GM12878 (cell line): Measurements from ENCODE around the gene OOSP4B. TPM values are rescaled to one million over a fixed set of nuclear protein-coding genes. Genes with fewer than 3 reads are reported as not detected.

Experiments
- ATAC-seq: fragments of 200-7000 bp; cut with Tn5 transposase; 3 replicates; pipeline ENCODE4 v1.9.1; 2020; ENCODE audit warnings: mild to moderate bottlenecking, moderate library complexity
- BruUV-seq: library from RNA; stranded (reverse); fragments of 400-500 nt; replicated peaks from 2 replicates; lab custom pipeline; 2021; lab: Mats Ljungman, UMichigan
- CTCF ChIA-PET: fragments of 300-600 bp; sonication (Branson Sonifier 250); formaldehyde crosslinking; extraction: SDS; loops from one replicate; lab custom pipeline; 2021; ENCODE audit warnings: inconsistent platforms; lab: Yijun Ruan, JAX
- POLR2A ChIA-PET: fragments of 350-600 bp; formaldehyde crosslinking; extraction: SDS; loops from one replicate; lab custom pipeline; 2021; ENCODE audit warnings: inconsistent platforms; lab: Charles Lee
- RAD21 ChIA-PET: fragments of 300-600 bp; sonication (Branson Sonifier 250); formaldehyde crosslinking; loops from one replicate; lab custom pipeline; 2023; ENCODE audit warnings: antibody characterized with exemption; ENCODE audit not compliant: unreplicated experiment; lab: Charles Lee
- SMC1A ChIA-PET: fragments of 300-600 bp; sonication (Branson Sonifier 250); formaldehyde crosslinking; loops from one replicate; lab custom pipeline; 2023; ENCODE audit not compliant: unreplicated experiment, uncharacterized antibody; lab: Charles Lee
- DNase-seq: peaks from one replicate; pipeline ENCODE4 v3.0.0-alpha.2; 2011; ENCODE audit warnings: low read depth, low spot score
- FAIRE-seq: peaks from 3 replicates; lab custom pipeline; 2011; peaks lifted over from hg19 to GRCh38; lab: Jason Lieb, UNC
- H2AFZ ChIP-seq: 2 replicates; pipeline ENCODE4 v1.6.0; 2011; ENCODE audit warnings: low read depth, low read length, control low read depth; ENCODE audit not compliant: control insufficient read depth
- H3K27ac ChIP-seq: 2 replicates; pipeline ENCODE4 v1.5.1; 2011; ENCODE audit warnings: control low read depth; ENCODE audit not compliant: control insufficient read depth, insufficient read depth
- H3K27me3 ChIP-seq, 2 experiments: replicated peaks in 1 of 2; 2 replicates each; pipeline versions ENCODE4 v1.6.0 to v1.6.1; 2011; ENCODE audit warnings: low read length in 1 of 2; ENCODE audit not compliant: control insufficient read depth in 2 of 2, insufficient read depth in 2 of 2
- H3K36me3 ChIP-seq, 2 experiments: 2 replicates each; pipeline ENCODE4 v1.5.1; 2011; ENCODE audit warnings: low read length in 1 of 2; ENCODE audit not compliant: control insufficient read depth in 2 of 2, insufficient read depth in 2 of 2
- H3K4me1 ChIP-seq: 2 replicates; pipeline ENCODE4 v1.6.1; 2011; ENCODE audit warnings: mild to moderate bottlenecking, low read length, moderate library complexity, mixed read lengths; ENCODE audit not compliant: control insufficient read depth, insufficient read depth
- H3K4me2 ChIP-seq: 2 replicates; pipeline ENCODE4 v1.6.0; 2011; ENCODE audit warnings: control low read depth; ENCODE audit not compliant: control insufficient read depth, insufficient read depth
- H3K4me3 ChIP-seq: fragments of 200-600 bp; sonication (generic); 2 replicates; pipeline ENCODE4 v1.5.1; 2016
- H3K79me2 ChIP-seq: 2 replicates; pipeline ENCODE4 v1.6.0; 2011; ENCODE audit warnings: low read length; ENCODE audit not compliant: control insufficient read depth, insufficient read depth
- H3K9ac ChIP-seq: 2 replicates; pipeline ENCODE4 v1.8.0; 2011; ENCODE audit warnings: low read length, control low read depth, mixed read lengths; ENCODE audit not compliant: control insufficient read depth, insufficient read depth
- H3K9me3 ChIP-seq: replicated peaks from 3 replicates; pipeline ENCODE4 v1.5.1; 2011; ENCODE audit warnings: mild to moderate bottlenecking, low read length; ENCODE audit not compliant: control insufficient read depth, insufficient read depth
- H4K20me1 ChIP-seq: 2 replicates; pipeline ENCODE4 v1.6.0; 2011; ENCODE audit not compliant: control insufficient read depth, insufficient read depth
- ESRRA ChIP-seq: IDR thresholded peaks from 2 replicates; pipeline ENCODE4 v1.6.1; 2012; ENCODE audit warnings: mild to moderate bottlenecking, low read length, improper control_type of control experiment
- EZH2 ChIP-seq: IDR thresholded peaks from 2 replicates; pipeline ENCODE4 v1.6.1; 2012; ENCODE audit warnings: low read depth, mild to moderate bottlenecking, control low read depth, inconsistent platforms, low read length, borderline replicate concordance; ENCODE audit not compliant: control insufficient read depth
- GABPA ChIP-seq: IDR thresholded peaks from 2 replicates; pipeline ENCODE4 v1.6.1; 2014; ENCODE audit warnings: antibody characterized with exemption, low read depth, mild to moderate bottlenecking, inconsistent platforms
- JUNB ChIP-seq: IDR thresholded peaks from 2 replicates; pipeline ENCODE4 v1.6.1; 2016; ENCODE audit warnings: antibody characterized with exemption, mild to moderate bottlenecking
- KDM1A ChIP-seq: fragments of 200-600 bp; sonication (generic); IDR thresholded peaks from 2 replicates; pipeline ENCODE4 v1.6.1; 2016; ENCODE audit warnings: borderline replicate concordance
- NBN ChIP-seq: fragments of 450-650 bp; IDR thresholded peaks from 2 replicates; pipeline ENCODE4 v1.6.1; 2016
- NFYB ChIP-seq: IDR thresholded peaks from 2 replicates; pipeline ENCODE4 v1.6.1; 2011; ENCODE audit warnings: low read depth, mild to moderate bottlenecking, low read length, improper control_type of control experiment, moderate library complexity; ENCODE audit not compliant: insufficient read depth
- NR2C1 ChIP-seq: fragments of 450-650 bp; IDR thresholded peaks from 2 replicates; pipeline ENCODE4 v1.6.1; 2017; ENCODE audit warnings: antibody characterized with exemption, mild to moderate bottlenecking, moderate library complexity
- REST ChIP-seq: IDR thresholded peaks from 2 replicates; pipeline ENCODE4 v1.6.1; 2012; ENCODE audit warnings: mild to moderate bottlenecking, low read depth, low read length
- STAT1 ChIP-seq: fragments of 450-650 bp; conservative IDR thresholded peaks from 2 replicates; pipeline ENCODE4 v1.6.1; 2014; ENCODE audit warnings: antibody characterized with exemption, mild to moderate bottlenecking
- TCF12 ChIP-seq: IDR thresholded peaks from 2 replicates; pipeline ENCODE4 v1.6.1; 2011; ENCODE audit warnings: low read depth, mild to moderate bottlenecking, low read length
- WGBS: methylation state at CpG from one replicate; pipeline ENCODE4 v1.1.6; 2016; ENCODE audit warnings: low lambda C conversion rate; ENCODE audit not compliant: insufficient replicate concordance, insufficient coverage; ENCODE audit errors: missing lambda C conversion rate; 5-methylcytosine and 5-hydroxymethylcytosine counted together
- in situ Hi-C: fragments of 300-500 bp; cut with MboI; formaldehyde crosslinking; loops from 9 replicates; pipeline ENCODE4 v1.14.3; 2018; ENCODE audit warnings: mixed read lengths
- intact Hi-C: fragments of 100-400 bp; cut with micrococcal nuclease; formaldehyde crosslinking; loops from one replicate; pipeline ENCODE4 v1.14.2; 2022; ENCODE audit not compliant: unreplicated experiment
- polyA plus RNA-seq, 11 experiments: library from polyadenylated mRNA; depleted of rRNA in 4 of 11; unstranded in 6 of 11; stranded (reverse) in 5 of 11; fragments of >200 nt; fragmentation: Nextera tagmentation in 4 of 11; fragmentation: Illumina TruSeq in 1 of 11; extraction: Ambion mirVana in 4 of 11; extraction: Trizol in 1 of 11; gene quantifications; 1 replicate in 1 of 11; 2 replicates in 10 of 11; pipeline versions ENCODE4 v1.2.1 to v1.2.3, GENCODE V29; 2011 to 2016; ENCODE audit warnings: inconsistent platforms in 2 of 11, missing spikeins in 2 of 11, low read depth in 1 of 11
- total RNA-seq, 4 experiments: library from RNA; depleted of rRNA in 3 of 4; stranded (reverse); fragments of >200 nt in 3 of 4; fragmentation: Illumina TruSeq in 1 of 4; extraction: Trizol in 1 of 4; gene quantifications; 2 replicates each; pipeline versions ENCODE4 v1.2.1 to v1.2.3, GENCODE V29; 2013 to 2021

OOSP4B gene
- total and polyA plus RNA-seq, 10 of the 15 experiments (the other 5 are each of a cell fraction or from before 2014, with no cell fraction given), result not detected

GRCh38 chr11:60078745-60079144 lies 61.8 kb downstream of the OOSP4B start:
- ChIA-PET SMC1A (no interaction called here), CTCF (no interaction called here)
- WGBS, result 23% methylated on average over 4 of the region's 4 CpGs

GRCh38 chr11:60080535-60080934 lies 63.6 kb downstream of the OOSP4B start:
- Histone ChIP-seq H3K4me2 (no peak overlapping the region), H4K20me1 (no peaks in the 10 kb centered on the region), H3K27ac (no peak overlapping the region), H3K4me3 (no peak overlapping the region), H3K36me3 (no peaks in the 10 kb centered on the region), H3K27me3 (no peaks in the 10 kb centered on the region; a peak in 1 of 4 replicates), H2AFZ (no peak overlapping the region), H3K9ac (no peak overlapping the region), H3K79me2 (no peaks in the 10 kb centered on the region), H3K4me1 (no peaks in the 10 kb centered on the region), H3K9me3 (no peaks in the 10 kb centered on the region)
- DNase-seq, result no peak
- in situ Hi-C loops (no loop called here), intact Hi-C loops (no loop called here)
- no peak for TF ChIP-seq KDM1A
- no peak for TF ChIP-seq ESRRA
- no peak for TF ChIP-seq TCF12
- no peak for TF ChIP-seq REST
- TF ChIP-seq NFYB, result no peak
- no peak for TF ChIP-seq EZH2
- no peak for TF ChIP-seq NBN
- no peak for TF ChIP-seq JUNB
- no TSS peak for BruUV-seq
- CTCF ChIA-PET, result no interaction called here
- RAD21 ChIA-PET, result no interaction called here
- SMC1A ChIA-PET, result interaction anchor here (1.3 kb wide), 1 partner anchor 171 kb away, joined by 3 read pairs; no protein-coding TSS in a partner anchor
- POLR2A ChIA-PET, result no interaction called here
- no peak for ATAC-seq
- 0% methylated on average over 3 of the region's 3 CpGs for WGBS
- no peak for FAIRE-seq

More at GRCh38 chr11:60078745-60079144, 61.8 kb downstream of the OOSP4B start:
- no peak for TF ChIP-seq STAT1
- no peak for TF ChIP-seq GABPA
- TF ChIP-seq NR2C1, result no peak
- RAD21 ChIA-PET, result no interaction called here
- Histone ChIP-seq H3K4me3 (no peak overlapping the region), H3K79me2 (no peaks in the 10 kb centered on the region), H3K4me2 (no peak overlapping the region), H4K20me1 (no peaks in the 10 kb centered on the region), H3K27me3 (no peaks in the 10 kb centered on the region; a peak in 1 of 4 replicates), H3K4me1 (no peaks in the 10 kb centered on the region), H3K9ac (no peak overlapping the region), H3K27ac (no peak overlapping the region), H3K9me3 (no peaks in the 10 kb centered on the region), H3K36me3 (no peaks in the 10 kb centered on the region), H2AFZ (no peak overlapping the region)
- no peak for DNase-seq
- intact Hi-C loops, result loop anchor here (10.0 kb wide), 1 partner anchor 176 kb away; no protein-coding TSS in a partner anchor
- BruUV-seq, result no TSS peak
- in situ Hi-C loops, result no loop called here
- POLR2A ChIA-PET, result no interaction called here
- no peak for ATAC-seq
- FAIRE-seq, result no peak
